HG02938 (cell line): Measurements from ENCODE around the gene FAM43A.

Source experiments
- ATAC-seq: cut with Tn5 transposase; IDR thresholded peaks from one replicate; pipeline ENCODE4 v1.9.1; 2021; ENCODE audit warnings: mild to moderate bottlenecking, moderate library complexity; ENCODE audit not compliant: unreplicated experiment

FAM43A gene

DNA sequence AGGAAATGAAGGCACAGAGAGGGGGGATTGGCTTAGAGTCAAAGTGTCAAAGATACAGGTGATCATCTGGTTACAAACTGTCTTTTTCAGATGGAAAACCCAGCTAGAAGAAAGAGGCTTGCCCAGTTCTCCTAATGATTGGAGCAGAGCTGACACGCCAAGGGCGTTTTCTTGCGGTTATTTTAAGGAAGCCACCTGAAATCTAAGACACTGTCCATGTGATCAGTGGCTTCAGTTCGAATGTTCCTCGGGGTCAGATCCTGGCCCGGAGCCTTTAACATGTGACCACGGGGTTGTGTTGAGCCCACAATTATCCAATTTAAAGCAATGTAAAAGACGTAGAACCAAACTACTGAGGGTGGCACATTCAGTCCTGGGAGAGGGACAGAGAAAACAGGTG lies 19.5 kb downstream of the FAM43A start:
- no peak for ATAC-seq

DNA sequence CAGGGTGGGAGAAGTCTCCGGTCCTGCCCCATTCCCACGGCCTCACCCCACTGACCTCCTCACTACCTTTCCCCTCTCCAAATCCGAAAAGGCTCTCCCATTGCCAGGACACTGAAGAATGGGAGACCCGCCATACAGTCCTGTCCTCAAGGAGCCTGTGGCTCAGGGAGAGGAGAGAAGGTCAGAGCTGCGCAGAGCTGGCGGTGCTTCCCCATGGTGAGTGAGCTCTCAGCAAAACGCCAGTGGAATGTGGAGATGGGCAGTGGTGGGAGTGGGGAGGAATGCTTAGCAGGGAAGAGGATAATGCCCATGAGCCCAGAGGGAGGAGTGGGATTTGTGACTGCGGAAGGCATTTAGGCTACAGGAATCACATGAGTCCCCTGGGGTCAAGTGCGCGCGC lies 20.1 kb downstream of the FAM43A start:
- no peak for ATAC-seq

DNA sequence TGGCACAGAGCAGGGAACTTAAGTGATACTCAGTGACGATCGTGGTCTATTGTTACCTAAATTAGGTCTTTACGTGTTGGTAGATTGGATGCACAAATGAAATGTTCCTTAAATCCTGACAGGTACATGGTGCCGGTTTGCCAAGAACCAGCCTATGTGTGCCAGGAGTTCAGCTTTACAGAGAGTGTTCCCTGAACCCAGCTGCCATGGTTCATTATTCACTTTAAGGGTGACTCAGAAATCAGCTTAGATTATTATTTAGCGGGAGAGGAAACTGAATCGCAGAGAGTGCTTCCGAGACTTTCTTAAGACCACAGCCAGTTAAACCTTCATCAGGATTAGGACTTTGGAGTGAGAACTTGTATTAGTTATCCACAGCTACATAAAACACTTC lies 21.5 kb downstream of the FAM43A start:
- ATAC-seq: no peak

DNA sequence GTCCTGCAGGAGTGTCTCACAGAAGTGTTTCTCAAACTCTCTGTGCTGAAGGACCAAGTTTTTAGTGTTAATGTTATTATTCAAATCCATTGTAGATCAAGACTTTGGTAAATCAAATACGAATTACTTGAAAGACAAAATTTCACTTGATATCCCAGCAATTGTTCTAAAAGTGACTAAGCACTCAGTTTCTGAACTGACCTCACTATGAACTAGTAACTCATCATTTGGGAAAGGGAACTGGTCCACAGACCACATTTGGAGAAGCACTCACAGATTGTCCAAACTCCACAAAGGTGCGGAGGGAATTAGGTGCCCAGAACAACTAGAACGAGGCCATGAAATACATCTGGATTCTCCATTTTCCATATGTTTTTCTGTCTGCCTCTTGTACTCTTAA lies 25.6 kb downstream of the FAM43A start:
- no peak for ATAC-seq

DNA sequence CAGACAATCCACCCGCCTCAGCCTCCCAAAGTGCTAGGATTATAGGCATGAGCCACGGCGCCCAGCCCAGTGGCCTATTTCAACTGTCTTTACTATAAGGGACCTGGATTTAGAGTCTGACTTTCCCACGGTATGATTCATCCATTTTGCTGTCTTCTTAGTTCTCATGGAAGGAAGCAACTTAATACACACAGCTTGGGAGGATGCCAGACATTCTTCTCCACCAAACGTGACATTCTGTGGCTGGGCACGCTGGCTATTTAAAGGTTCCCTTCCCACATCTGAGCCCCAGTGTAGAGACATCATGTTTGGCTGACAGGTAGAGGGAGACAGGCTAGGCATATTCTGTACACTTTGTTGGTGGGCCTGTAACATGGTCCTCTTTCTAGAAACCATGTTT lies 26.2 kb downstream of the FAM43A start:
- ATAC-seq: no peak

DNA sequence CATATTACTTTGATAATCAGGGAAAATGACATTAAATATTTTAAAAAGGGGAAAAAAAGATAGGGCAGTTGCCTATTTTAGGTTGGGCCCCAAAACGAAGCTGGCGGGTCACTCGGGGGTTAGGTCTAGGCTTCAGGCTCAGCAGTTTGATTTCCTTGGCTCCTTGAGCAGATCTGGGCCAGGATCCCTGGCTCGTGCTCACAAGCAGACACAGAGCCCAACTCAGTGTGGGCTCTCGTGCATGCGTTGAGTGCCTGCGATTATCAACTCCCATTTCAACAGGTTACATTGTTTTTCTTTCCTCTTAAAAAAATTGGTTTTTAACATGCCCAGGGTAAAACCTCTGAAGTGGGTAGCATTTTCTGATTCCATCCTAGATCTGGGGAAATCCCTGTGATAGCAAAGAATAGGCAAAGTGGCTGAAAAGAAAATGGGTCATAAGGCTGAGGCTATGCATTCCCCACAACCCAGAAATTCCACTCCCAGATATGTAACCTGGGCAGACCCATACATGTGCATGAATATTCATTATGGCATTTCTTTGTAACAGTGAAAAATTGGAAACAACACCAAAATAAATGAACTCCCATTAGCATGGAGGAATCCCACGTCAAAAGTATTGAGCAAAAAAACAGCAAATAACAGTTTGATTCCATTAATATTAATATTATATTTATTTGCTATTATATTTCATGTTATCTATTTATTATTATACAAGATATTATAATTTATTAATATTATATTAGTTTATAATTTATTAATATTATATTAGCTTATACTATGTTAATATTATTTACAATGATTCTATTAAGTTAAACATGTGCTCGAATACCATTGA lies 27.8 kb downstream of the FAM43A start:
- no peak for ATAC-seq

DNA sequence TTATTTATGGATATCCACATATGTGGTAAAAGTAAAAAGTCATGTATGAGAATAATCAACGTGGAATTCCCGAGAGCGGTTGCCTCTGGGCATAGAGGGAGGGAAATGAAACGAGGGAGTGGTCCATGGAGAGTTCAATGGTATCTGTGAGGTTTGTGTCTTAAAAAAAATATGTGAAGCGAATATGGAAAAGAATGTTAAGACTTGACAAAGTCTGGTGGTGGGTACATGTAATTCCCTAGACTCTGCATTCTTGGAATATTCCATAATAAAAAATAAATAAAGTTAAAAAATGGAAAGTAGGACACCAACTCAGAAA lies 28.4 kb downstream of the FAM43A start:
- ATAC-seq: no peak

DNA sequence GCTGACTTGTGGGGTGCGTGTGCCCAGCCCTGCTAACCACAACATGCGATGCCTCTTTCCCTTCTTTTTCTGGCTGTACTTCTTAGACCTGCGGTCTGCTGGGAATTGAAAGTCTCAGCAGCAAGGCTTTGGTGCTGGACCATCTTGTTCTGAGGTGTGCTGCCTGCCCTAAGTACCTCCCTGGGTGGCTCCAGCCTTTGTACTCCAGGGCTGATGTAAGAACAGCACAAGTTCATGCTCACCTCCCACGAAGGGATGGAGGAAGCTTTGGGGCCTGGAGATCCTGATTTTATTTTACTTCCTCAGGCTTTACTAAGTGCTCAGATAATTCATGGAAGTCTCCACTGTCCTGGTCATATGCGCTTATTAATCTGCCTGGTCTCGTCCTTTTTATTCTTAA lies 28.9 kb downstream of the FAM43A start:
- ATAC-seq: no peak

DNA sequence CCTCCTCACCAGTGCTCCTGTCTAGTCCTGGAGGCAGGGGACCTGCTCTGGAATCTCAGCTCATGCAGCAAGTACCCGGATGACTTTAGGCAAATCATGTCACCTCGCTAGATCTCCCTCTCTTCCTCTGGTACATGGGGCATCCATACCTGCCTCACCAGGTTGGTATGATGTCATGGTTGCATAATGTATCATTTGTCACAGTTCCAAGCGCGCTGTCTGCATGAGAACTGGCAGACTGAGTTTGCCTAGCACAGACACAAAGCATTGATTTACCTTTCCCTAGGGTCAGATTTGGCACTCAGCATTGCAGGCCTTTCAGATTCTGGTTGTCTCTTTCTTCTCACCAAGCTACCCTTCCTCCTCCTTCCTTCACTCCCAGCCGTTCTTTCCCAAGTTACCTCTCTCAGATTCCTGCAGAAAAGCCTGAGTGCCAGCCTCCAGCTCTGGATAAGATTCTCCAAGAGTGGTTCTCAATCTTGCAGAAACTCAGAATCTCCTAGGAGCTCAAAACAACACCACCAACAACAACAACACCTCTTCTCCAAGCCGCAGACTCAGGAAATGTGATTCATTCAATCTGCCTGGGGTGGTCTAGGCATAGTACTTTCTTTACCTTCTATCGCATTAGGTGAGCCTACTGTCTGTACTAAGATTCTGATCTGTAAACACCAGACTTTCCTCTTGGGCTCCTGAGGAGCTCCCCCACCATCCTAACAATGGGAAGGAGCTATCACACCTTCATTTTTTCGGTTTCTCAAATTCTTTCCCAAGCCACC lies 29.5 kb downstream of the FAM43A start:
- ATAC-seq: no peak

DNA sequence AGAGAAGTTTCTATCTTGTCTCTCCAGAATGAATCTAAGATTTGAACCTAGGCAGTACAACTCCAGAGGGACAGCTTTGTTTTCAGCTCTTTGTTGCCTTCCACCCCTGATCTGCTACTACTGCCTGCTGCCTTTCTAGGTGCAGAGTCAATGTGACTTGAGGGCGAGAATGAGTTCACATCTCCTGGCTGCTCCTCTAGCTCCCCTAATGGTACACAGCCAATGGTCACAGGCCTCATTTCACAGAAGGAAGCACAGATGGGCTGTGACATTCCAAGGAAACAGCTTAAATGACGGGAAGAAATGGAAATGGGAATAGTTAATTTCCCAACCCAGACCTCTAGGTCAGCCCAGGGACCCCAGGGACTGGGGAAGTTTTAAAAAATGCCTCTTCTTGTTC lies 32.4 kb downstream of the FAM43A start:
- no peak for ATAC-seq

DNA sequence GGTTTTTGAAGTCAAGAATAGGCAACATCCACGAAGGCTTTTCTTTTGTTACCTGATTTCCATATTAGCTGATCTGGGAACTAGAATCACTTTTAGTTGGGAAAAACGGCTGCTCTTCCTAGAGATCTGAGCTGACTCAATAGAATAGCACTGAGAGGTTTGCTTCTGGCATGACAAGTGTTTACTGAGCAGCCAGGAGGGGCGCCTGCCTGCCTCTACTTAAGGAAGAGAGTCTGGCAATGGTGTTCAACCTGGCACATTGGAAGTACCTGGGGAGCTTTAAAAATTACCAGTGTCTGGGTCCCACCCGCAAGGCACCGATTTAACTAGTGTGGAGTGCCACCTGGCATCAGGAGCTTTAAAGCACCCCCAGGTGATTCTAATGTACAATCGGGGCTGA lies 34.4 kb downstream of the FAM43A start:
- no peak for ATAC-seq

DNA sequence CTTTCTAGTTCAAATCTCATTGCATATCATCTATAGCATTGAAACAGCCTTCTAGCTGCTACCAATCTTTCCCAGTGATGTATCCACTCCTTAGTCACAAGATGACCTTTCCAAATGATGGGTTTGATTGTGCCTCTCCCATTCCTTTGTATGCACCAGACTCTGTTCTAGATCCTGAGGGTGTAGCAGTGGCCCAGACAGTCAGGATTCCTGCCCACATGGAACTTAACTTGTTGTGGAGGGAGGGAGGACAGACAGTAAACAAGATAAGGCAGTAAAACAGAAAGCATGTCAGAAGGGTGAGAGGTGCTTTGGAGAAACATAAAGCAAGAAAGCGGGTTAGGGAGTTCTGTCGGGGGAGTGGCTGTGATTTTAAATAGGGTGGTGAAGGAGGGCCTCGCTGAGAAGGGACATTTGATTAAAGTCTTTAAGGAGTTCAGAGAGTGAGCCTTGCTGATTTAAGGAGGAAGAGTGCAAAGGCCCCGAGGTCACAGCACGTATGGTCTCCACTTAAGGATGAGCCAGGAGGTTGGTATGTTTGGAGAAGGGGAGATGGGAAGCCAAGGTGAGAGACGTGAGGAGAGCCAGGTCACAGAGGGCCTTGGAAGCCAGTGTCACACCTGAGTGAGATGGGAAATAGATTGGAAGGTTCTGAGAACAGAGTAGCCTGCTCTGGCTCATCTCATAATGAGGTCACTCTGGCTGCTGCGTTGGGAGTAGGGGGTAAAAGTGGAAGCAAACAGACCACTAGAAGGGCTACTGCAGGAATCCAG lies 38.3 kb downstream of the FAM43A start:
- ATAC-seq: no peak

DNA sequence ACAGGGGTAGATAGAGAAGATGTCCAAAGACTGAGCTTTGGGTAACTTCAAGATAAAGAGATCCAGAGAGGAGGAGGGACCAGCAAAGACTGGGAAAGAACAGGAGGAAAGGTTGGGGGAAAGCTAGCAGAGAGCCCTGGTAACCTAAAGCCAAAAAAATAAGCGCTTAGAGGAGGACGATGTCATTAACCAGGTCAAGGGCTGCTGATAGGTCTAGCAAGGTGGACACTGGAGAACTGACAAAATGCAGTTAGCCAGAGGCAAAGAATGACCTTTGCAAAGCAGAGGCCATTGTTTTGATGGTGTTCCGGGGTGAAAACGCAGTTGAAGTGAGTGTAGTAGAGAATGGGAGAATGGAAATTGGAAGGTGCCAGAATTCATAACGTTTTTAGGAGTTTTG lies 39.7 kb downstream of the FAM43A start:
- ATAC-seq: no peak

DNA sequence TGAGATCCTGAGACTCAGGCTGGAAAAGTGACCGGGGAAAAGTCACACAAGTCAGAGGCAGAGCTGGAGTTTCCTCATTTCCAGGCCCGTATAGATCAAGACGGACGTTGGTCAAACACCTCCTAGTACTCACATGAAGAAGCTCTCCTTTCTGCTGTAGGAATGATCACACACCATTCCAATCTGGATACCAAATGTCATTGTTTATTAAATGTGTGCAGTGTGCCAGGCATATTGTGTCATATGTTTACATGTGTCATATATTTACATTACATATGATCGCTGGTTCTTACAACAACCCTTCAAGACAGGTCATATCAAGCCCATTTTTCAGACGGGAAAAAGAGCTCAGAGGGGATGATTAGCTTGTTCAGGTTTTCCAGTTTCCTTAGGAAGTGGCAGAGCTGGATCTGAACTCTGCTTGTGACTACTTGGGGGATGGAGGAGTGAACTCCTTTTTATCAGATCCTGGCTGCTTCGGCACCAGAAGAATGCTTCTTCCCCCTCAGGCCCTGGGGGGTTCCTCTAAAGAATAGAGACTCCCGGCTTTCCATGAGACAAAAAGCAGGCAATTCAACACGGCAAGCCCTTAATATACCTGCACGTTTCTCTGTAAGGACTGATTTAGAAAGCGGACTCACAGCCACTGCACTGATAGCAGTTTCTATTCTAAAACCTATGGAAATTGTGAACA lies 41.9 kb downstream of the FAM43A start:
- ATAC-seq: no peak

DNA sequence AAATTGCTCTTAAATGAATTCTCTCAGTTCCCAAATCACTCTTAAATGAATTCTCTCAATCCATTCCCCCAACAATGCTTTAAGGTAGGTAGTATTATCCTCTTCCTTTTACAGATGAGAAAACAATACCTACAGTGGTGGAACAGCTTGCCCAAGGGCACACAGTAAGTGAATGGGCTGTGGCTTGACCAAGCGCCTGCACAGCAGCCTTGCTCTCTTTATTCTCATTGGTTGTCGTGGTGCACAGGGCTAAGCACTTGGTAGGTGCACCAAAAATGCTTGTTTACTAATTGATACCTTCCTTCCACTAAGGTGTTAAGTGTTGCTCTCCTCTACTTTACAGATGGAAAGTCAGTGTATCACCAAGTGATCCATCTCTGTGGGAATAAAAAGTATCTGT lies 43.3 kb downstream of the FAM43A start:
- no peak for ATAC-seq

DNA sequence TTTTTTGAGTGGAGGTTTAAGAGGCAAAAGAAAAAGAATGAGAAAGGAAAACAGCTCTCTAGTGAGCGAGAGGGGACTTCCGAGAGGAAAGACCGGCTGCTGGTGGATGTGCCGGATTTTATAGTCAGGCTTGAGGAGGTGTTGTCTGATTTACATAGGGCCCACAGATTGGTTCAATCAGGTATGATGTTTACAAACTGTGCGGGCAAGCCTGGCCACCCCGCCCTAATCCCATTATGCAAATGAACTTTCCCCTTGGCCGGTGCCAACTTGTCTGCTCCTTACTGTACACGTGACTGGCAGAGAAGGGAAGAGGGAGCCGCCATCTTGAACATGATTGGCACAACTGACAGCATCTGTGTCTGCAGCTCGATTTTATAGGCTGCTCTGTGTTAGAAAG lies 44.7 kb downstream of the FAM43A start:
- ATAC-seq: no peak

DNA sequence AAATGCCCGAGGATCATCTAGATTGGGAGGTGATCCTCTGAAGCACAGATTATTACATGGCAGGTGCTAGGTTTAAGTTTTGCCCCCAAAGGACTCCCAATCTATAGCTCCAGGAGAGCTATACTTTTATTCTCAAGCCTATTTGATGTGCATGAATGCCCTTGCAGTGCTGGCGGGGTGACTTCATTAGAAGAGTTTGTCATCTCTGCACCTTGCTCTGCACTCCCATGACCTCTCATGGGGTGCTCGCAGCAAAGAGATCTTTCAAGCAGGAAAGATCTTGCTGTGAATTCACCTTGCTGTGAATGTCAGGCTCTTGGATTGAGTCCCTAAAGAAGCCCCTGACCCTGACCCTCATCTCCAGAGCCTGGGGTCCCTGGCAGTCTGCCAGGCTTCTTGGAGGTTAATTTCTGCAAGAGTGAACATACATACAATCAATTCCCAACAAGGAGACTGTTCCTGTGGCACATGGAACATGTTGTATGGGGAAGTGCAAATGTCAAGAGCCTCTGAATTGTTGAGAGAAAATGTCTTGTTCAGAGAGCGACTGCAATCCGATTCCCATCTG lies 45.9 kb downstream of the FAM43A start:
- no peak for ATAC-seq

DNA sequence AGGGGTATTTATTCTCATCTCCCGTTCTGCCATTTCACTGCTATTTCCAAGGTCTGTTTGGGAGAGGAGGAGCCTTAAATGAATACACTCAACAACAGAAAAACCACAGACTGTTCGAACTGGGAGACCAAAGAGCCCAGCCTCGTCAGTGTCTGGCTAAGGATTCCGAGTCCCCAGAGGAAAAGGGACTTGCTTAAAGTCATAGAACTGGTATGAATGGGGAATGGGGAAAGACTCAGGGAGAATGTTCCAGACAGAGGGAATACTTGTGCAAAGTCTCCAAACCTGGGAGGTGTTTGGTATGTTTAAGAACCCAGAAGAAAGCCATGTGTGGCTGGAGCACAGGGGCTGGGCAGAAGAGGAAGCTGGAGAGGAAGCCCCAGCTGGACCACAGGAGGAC lies 46.9 kb downstream of the FAM43A start:
- no peak for ATAC-seq

DNA sequence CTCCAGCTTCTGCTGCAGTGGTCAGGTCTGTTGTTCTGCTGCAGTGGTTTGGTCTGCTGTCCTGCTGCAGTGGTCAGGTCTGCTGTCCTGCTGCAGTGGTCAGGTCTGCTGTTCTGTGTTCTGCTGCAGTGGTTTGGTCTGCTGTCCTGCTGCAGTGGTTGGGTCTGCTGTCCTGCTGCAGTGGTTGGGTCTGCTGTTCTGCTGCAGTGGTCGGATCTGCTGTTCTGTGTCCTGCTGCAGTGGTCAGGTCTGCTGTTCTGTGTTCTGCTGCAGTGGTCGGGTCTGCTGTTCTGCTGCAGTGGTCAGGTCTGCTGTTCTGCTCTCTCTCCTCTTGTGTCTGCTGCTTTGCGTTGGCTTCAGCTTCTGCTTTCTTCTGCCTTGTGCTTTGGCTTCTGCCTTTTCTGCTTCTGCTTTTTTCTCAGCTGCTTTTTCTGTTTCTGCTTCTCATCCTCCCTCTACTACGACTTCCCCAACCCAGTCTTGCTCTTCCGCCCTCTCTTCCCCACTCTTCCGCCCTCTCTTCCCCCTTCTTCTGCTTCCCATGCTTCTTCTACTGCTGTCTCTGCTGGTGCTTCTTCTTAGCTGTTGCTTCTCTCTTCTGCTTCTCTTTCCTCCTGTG lies 50.7 kb downstream of the FAM43A start:
- ATAC-seq: no peak

DNA sequence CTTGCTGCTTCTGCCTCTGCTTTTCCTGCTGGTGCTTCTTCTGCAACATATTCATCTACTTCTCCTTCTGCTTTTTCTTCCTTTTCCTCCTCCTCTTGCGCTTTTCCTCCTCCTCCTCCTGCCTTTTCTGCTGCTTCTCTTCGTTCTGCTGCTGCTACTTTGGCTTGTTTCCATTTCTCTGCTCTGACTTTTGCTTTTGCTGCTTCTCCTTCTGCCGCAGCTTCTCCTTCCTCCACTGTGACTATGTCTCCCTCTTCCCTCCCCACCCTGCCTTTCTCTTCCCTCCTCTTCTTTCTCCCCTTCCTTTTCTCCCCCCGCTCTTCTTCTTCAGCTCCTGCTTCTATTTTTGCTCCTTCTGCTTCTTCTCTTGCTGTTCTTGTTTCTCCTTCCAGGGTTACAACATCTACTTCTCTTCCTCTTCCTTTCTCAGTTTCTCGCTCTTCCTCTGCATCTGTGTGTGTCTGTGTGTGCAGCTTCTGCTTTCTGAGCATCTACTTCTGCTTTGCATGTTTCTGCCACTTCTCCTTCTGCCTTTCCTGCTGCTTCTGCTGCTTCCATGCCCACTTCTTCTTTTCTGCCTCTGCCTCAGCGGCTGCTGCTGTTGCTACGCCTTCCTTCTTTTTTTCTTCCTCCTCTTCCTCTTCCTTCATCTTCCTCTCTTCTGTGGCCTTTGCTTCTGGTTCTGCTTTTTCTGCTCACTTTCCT lies 51.4 kb downstream of the FAM43A start:
- ATAC-seq: peak; percentile 61
